PC-3 (cell line): Measurements from ENCODE around the gene TRMT2B. TPM values are rescaled to one million over a fixed set of nuclear protein-coding genes. Genes with fewer than 3 reads are reported as not detected.

Source experiments
- ATAC-seq: fragments of 200-7000 bp; cut with Tn5 transposase; 2 replicates; pipeline ENCODE4 v1.9.1; 2020; ENCODE audit warnings: mild to moderate bottlenecking, moderate library complexity
- Bru-seq: library from RNA; stranded (reverse); fragments of 400-500 nt; gene quantifications from one replicate; lab custom pipeline; 2021; lab: Mats Ljungman, UMichigan
- BruChase-seq, 2 experiments: library from RNA; stranded (reverse); fragments of 400-500 nt; gene quantifications; one replicate each; lab custom pipeline; 2021; lab: Mats Ljungman, UMichigan
- BruUV-seq: library from RNA; stranded (reverse); fragments of 400-500 nt; replicated peaks from 2 replicates; lab custom pipeline; 2021; lab: Mats Ljungman, UMichigan
- CTCF ChIA-PET: fragments of 300-600 bp; sonication (Branson Sonifier 250); formaldehyde crosslinking; loops from one replicate; lab custom pipeline; 2022; ENCODE audit warnings: antibody characterized with exemption; lab: Charles Lee
- POLR2A ChIA-PET: fragments of 300-600 bp; sonication (Branson Sonifier 250); formaldehyde crosslinking; loops from one replicate; lab custom pipeline; 2022; ENCODE audit warnings: antibody characterized with exemption; ENCODE audit not compliant: unreplicated experiment; lab: Charles Lee
- DNase-seq: peaks from one replicate; pipeline ENCODE4 v3.0.0-alpha.2; 2015
- H2AFZ ChIP-seq: fragments of 300-600 bp; sonication (generic); 2 replicates; pipeline ENCODE4 v1.6.0; 2016; ENCODE audit warnings: antibody characterized with exemption, low read length
- H3F3A ChIP-seq: fragments of 300-600 bp; sonication (generic); one replicate; pipeline ENCODE4 v1.6.0; 2017; ENCODE audit warnings: antibody characterized with exemption, low read length, control low read depth, mild to moderate bottlenecking; ENCODE audit not compliant: unreplicated experiment
- H3K27ac ChIP-seq: fragments of 300-600 bp; sonication (generic); 2 replicates; pipeline ENCODE4 v1.5.1; 2016; ENCODE audit warnings: mild to moderate bottlenecking, low read length
- H3K27me3 ChIP-seq: fragments of 300-600 bp; sonication (generic); 2 replicates; pipeline ENCODE4 v1.6.1; 2016; ENCODE audit warnings: low read length, mixed read lengths
- H3K36me3 ChIP-seq: fragments of 300-600 bp; sonication (generic); 2 replicates; pipeline ENCODE4 v1.6.1; 2016; ENCODE audit warnings: low read depth, mixed run types, low read length, mixed read lengths
- H3K4me1 ChIP-seq: fragments of 300-600 bp; sonication (generic); 2 replicates; pipeline ENCODE4 v1.5.1; 2016; ENCODE audit warnings: low read length; ENCODE audit not compliant: insufficient read depth
- H3K4me2 ChIP-seq: fragments of 300-600 bp; sonication (generic); 2 replicates; pipeline ENCODE4 v1.6.0; 2016; ENCODE audit warnings: low read length
- H3K4me3 ChIP-seq: fragments of 300-600 bp; sonication (generic); 2 replicates; pipeline ENCODE4 v1.5.1; 2016; ENCODE audit warnings: mild to moderate bottlenecking, low read length, mixed read lengths
- H3K79me2 ChIP-seq: fragments of 300-600 bp; sonication (generic); 2 replicates; pipeline ENCODE4 v1.6.1; 2017; ENCODE audit warnings: low read length, mixed read lengths
- H3K9ac ChIP-seq: fragments of 300-600 bp; sonication (generic); 2 replicates; pipeline ENCODE4 v1.6.0; 2016; ENCODE audit warnings: mild to moderate bottlenecking, low read length
- H3K9me2 ChIP-seq: fragments of 300-600 bp; sonication (generic); replicated peaks from 2 replicates; pipeline ENCODE4 v1.6.1; 2016; ENCODE audit warnings: mixed run types, low read length, mixed read lengths
- H3K9me3 ChIP-seq: fragments of 300-600 bp; sonication (generic); 2 replicates; pipeline ENCODE4 v1.6.1; 2016; ENCODE audit warnings: low read length, mixed read lengths
- H4K20me1 ChIP-seq: fragments of 300-600 bp; sonication (generic); 2 replicates; pipeline ENCODE4 v1.6.1; 2016; ENCODE audit warnings: low read length, mixed read lengths
- CTCF ChIP-seq: fragments of 300-600 bp; sonication (generic); conservative IDR thresholded peaks from 2 replicates; pipeline ENCODE4 v1.5.1; 2017; ENCODE audit warnings: antibody characterized with exemption, low read depth, mild to moderate bottlenecking, low read length
- EZH2 ChIP-seq: fragments of 300-600 bp; sonication (generic); IDR thresholded peaks from one replicate; pipeline ENCODE4 v1.6.1; 2017; ENCODE audit warnings: antibody characterized with exemption, mild to moderate bottlenecking, low read length; ENCODE audit not compliant: unreplicated experiment
- EZH2phosphoT487 ChIP-seq: fragments of 300-600 bp; sonication (generic); IDR thresholded peaks from 2 replicates; pipeline ENCODE4 v1.6.1; 2018; ENCODE audit warnings: mild to moderate bottlenecking, antibody characterized with exemption, low read length, borderline replicate concordance
- intact Hi-C: fragments of 100-400 bp; cut with micrococcal nuclease; formaldehyde crosslinking; loops from 2 replicates; pipeline ENCODE4 v1.9.0; 2023
- long read RNA-seq: library from polyadenylated mRNA; unstranded; transcript quantifications from one replicate; pipeline ENCODE4 v2.0.0, GENCODE V29; 2021; ENCODE audit not compliant: unreplicated experiment
- total RNA-seq: library from RNA; depleted of rRNA; stranded (reverse); fragments of >200 nt; gene quantifications from 2 replicates; pipeline ENCODE4 v1.2.3, GENCODE V29; 2014; rRNA removed

Gene TRMT2B, protein sequence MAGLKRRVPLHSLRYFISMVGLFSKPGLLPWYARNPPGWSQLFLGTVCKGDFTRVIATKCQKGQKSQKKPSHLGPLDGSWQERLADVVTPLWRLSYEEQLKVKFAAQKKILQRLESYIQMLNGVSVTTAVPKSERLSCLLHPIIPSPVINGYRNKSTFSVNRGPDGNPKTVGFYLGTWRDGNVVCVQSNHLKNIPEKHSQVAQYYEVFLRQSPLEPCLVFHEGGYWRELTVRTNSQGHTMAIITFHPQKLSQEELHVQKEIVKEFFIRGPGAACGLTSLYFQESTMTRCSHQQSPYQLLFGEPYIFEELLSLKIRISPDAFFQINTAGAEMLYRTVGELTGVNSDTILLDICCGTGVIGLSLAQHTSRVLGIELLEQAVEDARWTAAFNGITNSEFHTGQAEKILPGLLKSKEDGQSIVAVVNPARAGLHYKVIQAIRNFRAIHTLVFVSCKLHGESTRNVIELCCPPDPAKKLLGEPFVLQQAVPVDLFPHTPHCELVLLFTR
- total RNA-seq (22.7 and 23.4 TPM in 2 replicates), Bru-seq, nascent RNA (percentile 69 among the genes with signal in this experiment), BruChase-seq, experiment 1, labeled RNA remaining after a 6-hour chase (percentile 73 among the genes with signal in this experiment), BruChase-seq, experiment 2, labeled RNA remaining after a 2-hour chase (percentile 74 among the genes with signal in this experiment)
- long read RNA-seq, partial matches to known transcripts: 1 of 31 reads
- long read RNA-seq, other reads (novel, unspliced or antisense): 28 of 31 reads

- peaks cover 6% of the 10 kb centered on the region; the same call in 1 of the 2 replicates for H3K4me1 ChIP-seq
- no peaks in the 10 kb centered on the region for H3K9me2 ChIP-seq
- peak within 1 kb of the TSS; percentile 77 for H3K4me3 ChIP-seq
- intact Hi-C loops: loop anchor here (2.0 kb wide), 1 partner anchor 47 kb away; the partner anchor contains the start of gene CENPI
- no peaks in the 10 kb centered on the region for H3F3A ChIP-seq
- H4K20me1 ChIP-seq: no peaks in the 10 kb centered on the region
- DNase-seq (peak; percentile 75), ATAC-seq (peak; percentile 95)
- H3K36me3 ChIP-seq: no peaks in the 10 kb centered on the region
- POLR2A ChIA-PET: no interaction called here
- peak within 1 kb of the TSS; percentile 75 for H3K27ac ChIP-seq
- H2AFZ ChIP-seq: peak within 1 kb of the TSS; percentile 83
- no peaks in the 10 kb centered on the region for H3K27me3 ChIP-seq
- peak within 1 kb of the TSS; percentile 93 for H3K4me2 ChIP-seq
- TF ChIP-seq EZH2 (no peak), CTCF (no peak), EZH2phosphoT487 (no peak)
- peak within 1 kb of the TSS; percentile 75 for H3K9ac ChIP-seq
- no peaks in the 10 kb centered on the region for H3K9me3 ChIP-seq
- H3K79me2 ChIP-seq: peaks cover 16% of the 10 kb centered on the region
- BruUV-seq: TSS peak; percentile 76
- CTCF ChIA-PET: no interaction called here
Observed at GRCh38 chrX:101051549-101052302, at the start of gene TRMT2B. TSS of gene TRMT2B (minus strand) at chrX:101052111. CDS start at chrX:101042289, 9,822 bp downstream.

GRCh38 chrX:101097546-101098453, 45.9 kb upstream of the TRMT2B start, which contains the start of gene CENPI:
TSS of gene CENPI (plus strand) at chrX:101098204. CDS start at chrX:101101071, 2,867 bp downstream.
- POLR2A ChIA-PET: interaction anchor here (0.6 to 0.7 kb wide), 2 partner anchors 8 to 48 kb away, joined by 3 to 17 read pairs; no protein-coding TSS in a partner anchor
- H3K79me2 ChIP-seq: peaks cover 36% of the 10 kb centered on the region
- H3K27ac ChIP-seq: no peak within 1 kb of the TSS; the same call in 1 of the 2 replicates

More at GRCh38 chrX:101097546-101098453, 45.9 kb upstream of the TRMT2B start, which contains the start of gene CENPI:
- H3K4me2 ChIP-seq: peak within 1 kb of the TSS; percentile 97
- peak within 1 kb of the TSS; percentile 90 for H3K4me3 ChIP-seq
- CTCF ChIA-PET: no interaction called here
- H2AFZ ChIP-seq: peak within 1 kb of the TSS; percentile 98
- no peak for TF ChIP-seq CTCF
- H3K9me3 ChIP-seq: no peaks in the 10 kb centered on the region
- intact Hi-C loops: loop anchor here (2.0 kb wide), 1 partner anchor 45 kb away; the partner anchor contains the start of gene TRMT2B
- peak within 1 kb of the TSS; percentile 75 for H3K9ac ChIP-seq
- peaks cover 3% of the 10 kb centered on the region; the same call in 1 of the 2 replicates for H3K36me3 ChIP-seq
- ATAC-seq (peak; percentile 97), DNase-seq (peak; percentile 96)
- no peaks in the 10 kb centered on the region for H3K9me2 ChIP-seq
- H3F3A ChIP-seq: no peaks in the 10 kb centered on the region
- no peaks in the 10 kb centered on the region for H3K27me3 ChIP-seq
- no TSS peak for BruUV-seq
- peaks cover 27% of the 10 kb centered on the region for H3K4me1 ChIP-seq
- no peaks in the 10 kb centered on the region for H4K20me1 ChIP-seq
